ENCODE results near the gene EEIG2.

- TF ChIP-seq CTCF (IDR thresholded peaks at IDR 0.05; ENCODE audit: extremely low read depth in 1 of 2, insufficient read depth in 1 of 2, low read depth in 1 of 2, low read length in 2 of 2) (no peak), EZH2 (IDR thresholded peaks at IDR 0.05; ENCODE audit: borderline replicate concordance, low read depth, low read length, severe bottlenecking) (no peak), MAX (IDR thresholded peaks at IDR 0.05; ENCODE audit: insufficient read depth, insufficient read length) (no peak), POLR2A (IDR thresholded peaks at IDR 0.05; ENCODE audit: low read depth, low read length) (no peak), POLR2AphosphoS5 (IDR thresholded peaks at IDR 0.05; ENCODE audit: insufficient read depth, low read depth, low read length) (no peak)
Observed at GRCh38 chr1:108524676-108525075, 35.2 kb upstream of the EEIG2 start.

All from endothelial cell of umbilical vein (primary cell).